Esophagus muscularis mucosa (tissue), 4 donors: ENCODE data around the gene NAV2. TPM values are rescaled to one million over a fixed set of nuclear protein-coding genes. Genes with fewer than 3 reads are reported as not detected.

Experiments used
- DNase-seq: peaks from one replicate; pipeline ENCODE4 v3.0.0-alpha.2; 2017; ENCODE audit errors: extremely low spot score
- H3K27ac ChIP-seq, 4 donors: fragments of 200-600 bp; sonication (generic); replicated peaks in 1 of 4; 1 replicate in 3 of 4; 2 replicates in 1 of 4; pipeline ENCODE4 v1.5.1; 2016 to 2019; ENCODE audit warnings: mild to moderate bottlenecking in 1 of 4
- H3K27me3 ChIP-seq, 4 donors: fragments of 200-600 bp; sonication (generic); one replicate each; pipeline versions ENCODE4 v1.5.1 to v1.6.0; 2016 to 2019
- H3K36me3 ChIP-seq, 4 donors: fragments of 200-600 bp; sonication (generic); one replicate each; pipeline ENCODE4 v1.5.1; 2016 to 2019
- H3K4me1 ChIP-seq, 4 donors: fragments of 200-600 bp; sonication (generic); one replicate each; pipeline ENCODE4 v1.5.1; 2016 to 2019
- H3K4me3 ChIP-seq, 4 donors: fragments of 200-600 bp; sonication (generic); 1 replicate in 2 of 4; 2 replicates in 2 of 4; pipeline ENCODE4 v1.5.1; 2016 to 2019; ENCODE audit warnings: mild to moderate bottlenecking in 4 of 4, moderate library complexity in 1 of 4
- H3K9me3 ChIP-seq, 4 donors: fragments of 200-600 bp; sonication (generic); 1 replicate in 3 of 4; 2 replicates in 1 of 4; pipeline ENCODE4 v1.5.1; 2016 to 2019
- CTCF ChIP-seq, 3 experiments: fragments of 200-600 bp in 2 of 3; fragments of 450-650 bp in 1 of 3; sonication (generic) in 2 of 3; IDR thresholded peaks; one replicate each; pipeline ENCODE4 v1.5.1; 2017 to 2019; ENCODE audit warnings: antibody characterized with exemption in 3 of 3, mild to moderate bottlenecking in 2 of 3, moderate library complexity in 1 of 3
- EP300 ChIP-seq: sonication (generic); formaldehyde crosslinking; IDR thresholded peaks from one replicate; pipeline ENCODE4 v1.6.1; 2017; ENCODE audit warnings: antibody characterized with exemption
- POLR2A ChIP-seq: fragments of 450-650 bp; IDR thresholded peaks from one replicate; pipeline ENCODE4 v1.6.1; 2017; ENCODE audit warnings: antibody characterized with exemption, moderate library complexity, mild to moderate bottlenecking, low read depth
- POLR2AphosphoS5 ChIP-seq, 2 donors: sonication (generic); formaldehyde crosslinking; IDR thresholded peaks; one replicate each; pipeline ENCODE4 v1.6.1; 2017; ENCODE audit warnings: antibody characterized with exemption in 2 of 2
- WGBS: methylation state at CpG from one replicate; pipeline ENCODE4 v1.1.5; 2018; 5-methylcytosine and 5-hydroxymethylcytosine counted together
- intact Hi-C: fragments of 100-400 bp; cut with DNase I; formaldehyde crosslinking; loops from one replicate; pipeline ENCODE4 v1.15.1; 2023
- total RNA-seq, 4 donors: library from RNA; depleted of rRNA; stranded (reverse); fragments of >200 nt; gene quantifications; one replicate each; pipeline versions ENCODE4 v1.1.0 to v1.2.1, GENCODE V29; 2016

The NAV2 gene
- total RNA-seq, 4 donors from 2014 or later, result 21.9 to 57.0 (median 37.5) TPM

- H3K4me3 ChIP-seq, result peak overlapping the region in 2 of 4 donors; percentile 2 to 20
- TF ChIP-seq POLR2A (no peak), CTCF (IDR thresholded peaks at IDR 0.05) (peak in 2 of 3 experiments; percentile 9 to 12), POLR2AphosphoS5 (IDR thresholded peaks at IDR 0.05) (peak; percentile 92 to 93), EP300 (peak; percentile 85)
Observed at GRCh38 chr11:19679952-19680828, 32.4 kb upstream of the NAV2 start.

DNA sequence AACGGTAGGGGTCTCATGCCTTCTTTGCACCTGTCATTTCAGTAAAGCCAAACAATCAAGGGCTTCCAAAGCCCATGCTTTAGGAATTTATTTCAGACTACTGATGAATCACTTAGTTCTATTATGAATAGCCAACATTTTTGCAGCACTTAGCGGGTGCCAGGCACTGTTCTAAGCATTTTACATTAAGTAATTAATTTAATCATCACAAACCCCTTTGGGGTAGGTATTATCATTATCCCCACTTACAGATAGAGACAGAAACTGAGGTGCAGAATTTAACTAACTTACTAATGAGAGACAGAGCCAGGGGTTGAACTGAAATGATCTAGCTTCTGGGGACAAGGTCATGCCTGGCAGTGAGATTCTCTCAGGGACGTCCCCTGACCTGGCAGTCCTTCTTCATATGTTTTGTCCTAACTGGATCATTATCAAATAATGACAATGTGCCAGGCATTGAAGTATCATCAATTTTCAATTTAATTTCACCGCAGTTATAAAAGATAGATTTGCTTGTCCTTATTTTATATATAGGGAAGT lies 31.7 kb upstream of the NAV2 start:
- WGBS, result 66% methylated on average over 4 of the region's 4 CpGs
- Histone ChIP-seq H3K9me3 (no peaks in the 10 kb centered on the region), H3K4me3 (no peak overlapping the region), H3K36me3 (no peaks in the 10 kb centered on the region), H3K27me3 (no peaks in the 10 kb centered on the region), H3K4me1 (peaks cover 62 to 83% (median 77%) of the 10 kb centered on the region in 4 donors), H3K27ac (peak overlapping the region; percentile 85 to 92 (median 88))
- intact Hi-C loops, result no loop called here
- TF ChIP-seq CTCF (IDR thresholded peaks at IDR 0.05) (no peak), POLR2AphosphoS5 (IDR thresholded peaks at IDR 0.05) (no peak), POLR2A (no peak), EP300 (no peak)
- no peak for DNase-seq

More at GRCh38 chr11:19679952-19680828, 32.4 kb upstream of the NAV2 start:
- peak overlapping the region; percentile 85 to 92 (median 88) for H3K27ac ChIP-seq
- H3K4me1 ChIP-seq, result peaks cover 63 to 90% (median 85%) of the 10 kb centered on the region in 4 donors
- no peaks in the 10 kb centered on the region for H3K27me3 ChIP-seq
- no peaks in the 10 kb centered on the region for H3K9me3 ChIP-seq
- intact Hi-C loops, result loop anchor here (5.0 kb wide), 1 partner anchor 32 kb away; the partner anchor contains the start of gene NAV2
- peak; percentile 97 for DNase-seq
- no peaks in the 10 kb centered on the region for H3K36me3 ChIP-seq
- WGBS, result 34% methylated on average over 12 of the region's 12 CpGs

DNA sequence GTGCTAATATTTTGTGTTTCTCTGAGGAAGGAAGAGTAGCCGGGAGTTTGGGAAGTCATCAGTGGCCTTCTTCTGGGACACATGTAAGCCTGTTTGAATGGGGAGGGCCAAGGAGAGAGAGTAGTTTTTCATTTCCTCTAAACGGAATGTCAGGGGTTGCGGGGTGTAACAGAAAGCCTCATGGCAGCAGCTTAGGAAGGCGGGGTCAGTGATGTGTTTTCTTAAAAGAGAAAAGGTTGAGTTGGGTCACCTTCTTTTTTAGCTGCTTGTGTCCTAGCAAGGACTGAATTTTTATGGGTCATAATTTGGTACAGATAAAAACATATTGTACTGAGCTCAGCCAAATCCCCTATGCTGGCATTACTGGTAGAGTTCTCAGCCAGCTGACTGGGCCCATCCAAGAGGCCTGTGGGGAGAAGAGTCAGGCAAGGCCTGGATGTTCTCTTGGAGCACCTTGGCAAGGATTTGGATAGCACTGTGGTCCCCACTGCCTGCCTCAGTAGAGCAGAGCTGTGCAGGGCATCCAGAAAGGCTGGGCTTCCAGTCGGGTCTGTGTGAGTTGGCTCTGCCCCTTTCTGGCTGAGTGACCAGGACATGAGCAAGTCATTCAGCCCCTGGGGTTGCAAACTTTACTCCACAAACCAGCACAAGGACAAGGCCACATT lies 29.4 kb upstream of the NAV2 start:
- Histone ChIP-seq H3K36me3 (no peaks in the 10 kb centered on the region), H3K4me1 (peaks cover 49 to 60% (median 56%) of the 10 kb centered on the region in 4 donors), H3K9me3 (no peaks in the 10 kb centered on the region), H3K27ac (peak overlapping the region; percentile 85 to 92 (median 88)), H3K4me3 (no peak overlapping the region), H3K27me3 (no peaks in the 10 kb centered on the region)
- WGBS, result 38% methylated on average over 5 of the region's 5 CpGs
- TF ChIP-seq POLR2AphosphoS5 (IDR thresholded peaks at IDR 0.05), result peak; percentile 56 to 60
- TF ChIP-seq EP300, result no peak
- no peak for TF ChIP-seq POLR2A
- no peak for TF ChIP-seq CTCF (IDR thresholded peaks at IDR 0.05)
- intact Hi-C loops, result no loop called here
- no peak for DNase-seq

DNA sequence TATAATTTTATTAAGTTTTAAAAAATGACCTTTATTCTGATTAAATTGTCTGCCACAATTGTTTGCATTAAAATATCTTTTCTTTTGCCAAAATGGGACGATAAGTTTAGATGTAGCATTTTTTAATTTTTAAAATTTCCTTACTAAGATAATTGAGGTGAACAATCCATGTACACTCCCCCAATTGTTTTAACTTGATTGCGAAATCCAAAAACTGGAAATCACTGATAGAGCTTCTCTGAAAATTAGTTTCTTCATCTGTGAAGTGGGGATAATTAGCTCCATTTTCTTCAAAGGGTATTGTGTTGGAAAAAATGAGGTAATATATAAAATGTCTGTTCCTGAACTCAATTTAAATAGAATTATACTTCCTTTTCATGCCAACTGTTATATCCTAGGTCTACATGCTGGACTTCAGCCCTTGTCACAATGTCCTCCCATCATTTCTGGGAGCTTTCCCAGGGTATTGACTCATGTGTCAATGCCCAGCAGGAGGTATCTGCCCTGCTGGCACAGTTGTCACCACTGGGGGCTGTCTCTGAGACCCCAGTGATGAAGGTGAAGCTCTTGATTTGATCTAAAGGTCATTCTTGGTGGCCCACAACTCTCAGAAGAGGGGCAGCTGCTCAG lies 28.7 kb upstream of the NAV2 start:
- intact Hi-C loops, result no loop called here
- H3K27ac ChIP-seq, result peak overlapping the region; percentile 85 to 92 (median 88)

More for the DNA sequence above, 28.7 kb upstream of the NAV2 start:
- WGBS, result 89% methylated on average over 2 of the region's 2 CpGs
- Histone ChIP-seq H3K4me3 (no peak overlapping the region), H3K36me3 (no peaks in the 10 kb centered on the region), H3K9me3 (no peaks in the 10 kb centered on the region), H3K4me1 (peaks cover 44 to 54% (median 52%) of the 10 kb centered on the region in 4 donors), H3K27me3 (no peaks in the 10 kb centered on the region)
- TF ChIP-seq POLR2A (no peak), CTCF (IDR thresholded peaks at IDR 0.05) (no peak), POLR2AphosphoS5 (IDR thresholded peaks at IDR 0.05) (no peak)
- DNase-seq, result no peak
